MV-4-11 (cell line): ENCODE results near the gene PCDH17.

Source experiments
- DNase-seq: peaks from one replicate; lab custom pipeline; 2025; lab: John Stamatoyannopoulos, UW

PCDH17 gene, protein sequence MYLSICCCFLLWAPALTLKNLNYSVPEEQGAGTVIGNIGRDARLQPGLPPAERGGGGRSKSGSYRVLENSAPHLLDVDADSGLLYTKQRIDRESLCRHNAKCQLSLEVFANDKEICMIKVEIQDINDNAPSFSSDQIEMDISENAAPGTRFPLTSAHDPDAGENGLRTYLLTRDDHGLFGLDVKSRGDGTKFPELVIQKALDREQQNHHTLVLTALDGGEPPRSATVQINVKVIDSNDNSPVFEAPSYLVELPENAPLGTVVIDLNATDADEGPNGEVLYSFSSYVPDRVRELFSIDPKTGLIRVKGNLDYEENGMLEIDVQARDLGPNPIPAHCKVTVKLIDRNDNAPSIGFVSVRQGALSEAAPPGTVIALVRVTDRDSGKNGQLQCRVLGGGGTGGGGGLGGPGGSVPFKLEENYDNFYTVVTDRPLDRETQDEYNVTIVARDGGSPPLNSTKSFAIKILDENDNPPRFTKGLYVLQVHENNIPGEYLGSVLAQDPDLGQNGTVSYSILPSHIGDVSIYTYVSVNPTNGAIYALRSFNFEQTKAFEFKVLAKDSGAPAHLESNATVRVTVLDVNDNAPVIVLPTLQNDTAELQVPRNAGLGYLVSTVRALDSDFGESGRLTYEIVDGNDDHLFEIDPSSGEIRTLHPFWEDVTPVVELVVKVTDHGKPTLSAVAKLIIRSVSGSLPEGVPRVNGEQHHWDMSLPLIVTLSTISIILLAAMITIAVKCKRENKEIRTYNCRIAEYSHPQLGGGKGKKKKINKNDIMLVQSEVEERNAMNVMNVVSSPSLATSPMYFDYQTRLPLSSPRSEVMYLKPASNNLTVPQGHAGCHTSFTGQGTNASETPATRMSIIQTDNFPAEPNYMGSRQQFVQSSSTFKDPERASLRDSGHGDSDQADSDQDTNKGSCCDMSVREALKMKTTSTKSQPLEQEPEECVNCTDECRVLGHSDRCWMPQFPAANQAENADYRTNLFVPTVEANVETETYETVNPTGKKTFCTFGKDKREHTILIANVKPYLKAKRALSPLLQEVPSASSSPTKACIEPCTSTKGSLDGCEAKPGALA (N-terminal part only)

DNA sequence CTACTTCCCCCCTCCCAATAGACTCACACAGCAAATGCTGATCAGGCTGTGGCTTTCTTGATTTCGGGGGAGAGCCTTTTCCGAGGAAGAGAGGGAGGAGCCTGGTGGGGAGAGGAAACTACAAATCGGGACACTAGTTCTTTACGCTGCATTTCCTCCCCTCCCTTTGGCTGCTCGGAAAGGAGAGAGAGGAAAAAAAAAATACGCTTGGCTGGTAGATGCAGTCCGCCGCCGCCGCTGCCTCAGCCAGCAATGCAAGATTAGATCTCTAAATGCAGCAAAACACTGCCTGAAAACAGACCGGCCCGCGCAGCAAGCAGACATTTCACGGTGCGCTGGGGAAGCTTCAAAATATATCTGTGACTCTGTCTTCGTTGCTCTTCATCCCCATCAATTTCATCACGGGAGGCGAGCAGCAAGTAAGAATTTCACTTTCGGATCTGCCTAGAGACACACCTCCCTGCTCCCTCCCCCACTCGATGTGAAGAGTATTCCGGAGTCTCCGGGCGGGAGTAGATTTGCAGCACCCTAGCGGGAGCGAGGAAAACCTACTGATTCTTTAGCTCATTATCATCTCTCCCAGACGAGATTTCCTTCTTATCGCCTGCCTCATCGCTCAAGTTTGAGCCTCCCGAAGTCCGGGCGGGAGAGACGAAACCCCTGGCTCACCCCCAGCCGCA lies at the start of gene PCDH17:
Gene PCDH17, plus strand, starts transcription at position 149 of the 680 bp plus-strand sequence. CDS start 803 bp downstream, outside the sequence.
- no peak for DNase-seq

DNA sequence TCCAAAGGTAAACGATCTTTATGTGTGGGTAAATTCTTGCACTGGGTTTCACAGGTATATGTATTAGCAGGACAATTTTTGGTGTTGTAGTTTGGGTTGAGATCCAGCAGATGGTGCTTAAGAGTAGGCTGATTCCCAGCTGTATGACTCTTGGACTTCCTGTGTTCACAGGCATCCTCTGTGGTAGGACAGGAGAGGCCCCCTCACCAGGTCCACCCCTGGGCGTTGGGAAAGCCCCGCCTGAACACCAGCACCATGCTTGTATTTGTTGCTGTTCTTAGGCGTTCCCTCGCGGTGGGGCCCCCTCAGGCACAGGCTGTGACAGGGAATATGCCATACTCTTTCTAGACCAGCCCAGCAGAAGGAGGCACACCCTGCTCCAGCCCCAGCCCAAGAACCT lies 49.5 kb upstream of the PCDH17 start:
- DNase-seq: no peak

DNA sequence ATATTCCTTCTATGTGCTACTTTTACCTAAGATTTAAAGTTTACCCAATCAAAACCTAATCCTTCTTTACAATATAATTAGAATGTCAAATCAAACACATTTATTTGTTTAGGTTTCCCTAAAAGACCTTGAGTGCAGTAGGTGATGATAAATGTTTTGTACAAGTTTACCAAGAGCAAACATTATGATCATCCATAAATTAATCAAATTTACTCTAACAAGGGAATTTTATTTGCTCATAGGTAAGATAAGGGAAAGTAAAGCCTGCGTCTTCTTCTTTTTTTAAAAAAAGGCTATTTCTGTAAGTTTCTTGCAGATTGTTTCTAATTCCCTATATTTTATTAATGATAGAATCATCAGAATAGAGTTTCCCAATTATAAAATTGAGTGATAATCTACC lies 48.0 kb upstream of the PCDH17 start:
- no peak for DNase-seq

DNA sequence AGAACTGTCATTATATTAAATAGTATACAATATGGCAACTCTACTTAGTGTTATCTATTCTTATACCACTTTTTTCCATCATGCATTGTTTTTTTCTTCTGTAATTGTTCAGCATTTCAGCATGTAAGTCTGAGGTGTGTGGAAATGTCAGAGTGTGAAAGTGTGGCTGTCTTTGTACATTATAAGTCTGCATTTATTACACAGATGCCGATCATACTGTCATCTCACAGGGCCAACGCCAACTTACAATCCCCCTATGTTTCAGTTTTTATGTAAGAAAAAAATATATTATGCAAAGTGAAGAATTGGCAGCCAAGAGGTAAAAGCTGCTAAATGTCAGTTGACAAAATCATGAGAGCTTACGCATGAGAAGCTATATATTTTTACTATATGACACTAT lies 42.9 kb upstream of the PCDH17 start:
- no peak for DNase-seq

DNA sequence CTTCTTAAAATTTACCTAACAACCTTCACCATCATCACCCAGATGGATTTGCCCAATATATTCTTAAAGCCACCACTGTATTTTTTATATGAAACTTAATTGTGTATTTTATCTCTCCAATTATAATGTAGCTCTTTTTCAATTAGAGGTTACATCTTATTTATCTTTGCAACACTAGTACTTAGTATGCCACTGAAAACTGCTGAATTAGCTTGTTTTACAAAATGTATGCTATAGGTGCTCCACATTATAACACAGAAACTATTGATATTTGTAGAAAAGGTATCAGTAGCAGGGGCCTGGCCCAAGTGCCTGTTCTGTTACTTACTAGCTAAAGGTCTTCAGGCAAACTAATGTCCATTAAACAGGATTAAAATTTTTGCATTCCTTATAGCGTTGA lies 35.8 kb upstream of the PCDH17 start:
- no peak for DNase-seq

DNA sequence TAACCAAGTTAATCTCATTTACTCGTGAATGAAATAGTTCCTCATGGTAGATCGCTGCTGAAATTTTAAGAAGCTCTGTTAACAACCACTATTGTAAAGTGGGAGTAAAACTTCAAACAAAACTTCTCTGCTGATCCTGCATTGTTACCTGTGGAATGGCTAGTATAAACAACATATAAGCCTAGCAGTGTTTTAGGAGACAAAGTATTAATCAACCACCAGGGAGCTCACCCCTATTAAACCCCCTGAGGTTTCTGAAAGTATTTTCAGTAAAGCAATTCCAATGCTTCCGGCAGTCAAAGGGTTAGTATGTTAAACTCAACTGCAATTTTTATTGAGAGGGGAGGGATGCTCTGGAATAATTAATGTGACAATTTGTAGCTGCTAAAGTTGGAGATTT lies 30.0 kb upstream of the PCDH17 start:
- DNase-seq: no peak

DNA sequence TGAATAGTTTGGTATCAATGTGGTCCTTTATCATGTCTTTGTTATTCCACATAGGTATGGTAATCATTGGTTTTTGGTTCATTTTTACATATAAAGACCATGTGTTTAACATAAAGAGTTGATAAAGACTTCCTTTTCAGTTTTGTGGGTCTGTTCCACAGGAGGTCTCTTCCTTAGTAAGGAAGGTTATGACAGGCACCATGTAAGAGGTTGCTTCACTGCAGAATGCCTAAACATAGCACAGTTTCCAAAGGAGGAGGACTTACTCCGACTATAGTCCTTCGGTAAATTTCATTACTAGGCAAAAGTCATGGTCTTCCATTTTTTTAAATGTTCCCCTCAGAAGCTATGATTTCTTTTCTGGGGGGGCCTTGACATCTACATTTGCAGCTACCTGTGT lies 27.1 kb upstream of the PCDH17 start:
- no peak for DNase-seq

DNA sequence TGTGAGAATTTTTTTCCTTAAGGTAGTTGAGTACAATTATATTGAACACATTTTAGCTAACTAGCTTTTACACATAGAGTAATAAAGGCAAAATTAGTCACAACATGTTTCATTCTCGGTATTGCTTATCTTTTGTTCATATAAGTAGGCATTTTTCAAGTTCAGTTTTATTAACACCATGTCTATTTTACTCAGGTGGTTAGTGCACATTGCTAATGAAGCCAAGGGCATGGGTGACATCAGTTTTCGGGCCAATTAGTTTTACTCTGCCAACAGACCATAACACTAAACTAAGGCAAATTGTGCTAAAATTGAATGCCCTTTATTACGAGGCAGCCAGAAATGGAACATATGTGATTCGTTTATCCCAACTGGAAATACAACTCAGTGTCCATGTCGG lies 19.6 kb upstream of the PCDH17 start:
- DNase-seq: no peak

DNA sequence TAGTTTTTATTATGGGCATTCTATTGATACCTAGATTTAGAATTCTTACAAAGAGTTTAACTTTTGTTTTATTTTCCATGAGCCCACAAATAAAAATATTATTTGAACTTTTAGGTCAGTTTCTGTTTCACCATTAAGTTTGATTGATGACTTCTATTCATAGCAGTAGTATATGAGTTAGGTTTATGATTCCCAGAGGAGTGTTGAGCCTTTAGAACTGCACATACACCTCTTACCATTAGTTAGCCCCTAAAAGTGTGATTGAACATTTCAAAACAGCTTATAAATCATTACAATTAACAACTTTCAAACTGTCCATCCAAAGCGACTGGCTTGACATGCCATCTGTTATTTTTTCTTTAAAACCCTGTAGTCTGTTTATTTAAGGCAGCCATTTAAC lies 19.0 kb upstream of the PCDH17 start:
- DNase-seq: no peak

DNA sequence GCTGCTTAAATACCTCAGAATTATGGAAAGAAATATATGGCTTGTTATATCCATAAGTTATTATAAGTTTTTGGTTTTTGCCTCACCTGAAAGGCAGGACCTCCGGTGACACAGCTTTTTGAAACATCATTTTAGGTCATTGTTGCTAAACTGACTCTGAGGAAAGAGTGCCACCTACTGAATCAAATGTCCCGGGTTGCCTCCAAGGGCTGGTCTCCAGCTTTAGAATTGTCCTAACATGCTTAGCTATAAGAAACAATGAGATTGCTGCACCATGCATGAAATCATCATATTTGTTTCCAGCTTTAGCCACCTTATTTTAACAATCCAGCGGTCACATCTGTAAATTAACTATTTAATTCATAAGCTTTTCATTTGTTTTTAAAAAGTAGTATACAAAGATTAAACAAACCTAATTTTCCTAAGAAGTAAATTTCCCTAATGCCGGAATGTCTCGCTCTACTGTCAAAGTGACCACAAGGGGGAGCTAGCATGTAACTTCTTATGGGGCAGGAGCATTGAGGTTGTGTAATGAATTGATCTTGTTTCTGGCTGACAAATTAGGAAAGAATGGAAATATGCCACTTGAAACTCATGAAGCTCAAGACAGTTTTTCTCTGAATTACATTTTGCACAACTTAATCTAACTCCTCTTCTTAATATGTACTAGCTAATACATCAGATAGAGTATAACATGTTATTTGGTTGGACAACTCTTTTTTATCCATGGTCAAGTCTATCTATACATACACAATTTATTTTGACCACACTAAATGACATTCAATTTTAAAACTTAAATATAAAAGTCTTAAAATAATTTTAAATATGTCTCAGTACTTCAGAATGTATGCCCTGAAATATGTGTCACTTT lies 6.7 kb upstream of the PCDH17 start:
- peak; percentile 47 for DNase-seq

DNA sequence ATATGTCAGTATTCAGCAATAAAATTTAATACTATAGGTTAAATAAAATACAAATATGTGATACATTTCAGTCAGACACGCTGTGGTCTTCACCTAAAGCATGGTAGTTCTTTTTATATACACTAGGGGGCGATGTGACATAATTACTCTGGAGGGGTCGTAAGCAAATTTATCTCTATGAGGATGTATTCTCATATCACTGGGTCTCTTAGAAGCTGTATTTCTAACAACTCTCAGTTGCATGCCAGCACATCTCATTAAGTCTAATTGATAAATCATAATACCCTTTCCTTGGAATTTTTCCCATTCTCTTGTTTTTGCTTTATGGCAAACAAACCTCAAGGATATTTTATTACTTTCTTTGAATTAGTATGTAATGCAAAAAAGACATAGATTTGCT lies 3.9 kb upstream of the PCDH17 start:
- DNase-seq: peak; percentile 19

DNA sequence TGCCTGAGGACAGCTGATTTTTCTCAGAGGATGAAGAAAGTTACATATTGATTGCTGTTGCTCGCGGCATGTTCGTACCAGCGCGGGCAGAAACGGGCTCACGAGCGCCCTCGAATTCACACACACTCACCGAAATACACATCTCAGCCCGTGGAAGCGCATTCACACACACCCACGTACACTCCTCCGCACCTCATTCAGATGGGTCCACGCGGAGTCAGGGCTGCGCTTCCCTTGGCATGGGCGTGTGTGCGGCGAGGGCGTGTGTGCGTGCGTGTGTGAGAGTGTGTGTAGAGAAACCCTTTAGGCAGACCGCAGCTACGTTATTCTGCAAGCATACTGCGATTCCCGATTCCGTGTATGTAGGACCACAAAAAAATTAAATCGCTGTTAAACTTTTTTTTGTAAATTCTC lies 2.1 kb upstream of the PCDH17 start:
- no peak for DNase-seq

DNA sequence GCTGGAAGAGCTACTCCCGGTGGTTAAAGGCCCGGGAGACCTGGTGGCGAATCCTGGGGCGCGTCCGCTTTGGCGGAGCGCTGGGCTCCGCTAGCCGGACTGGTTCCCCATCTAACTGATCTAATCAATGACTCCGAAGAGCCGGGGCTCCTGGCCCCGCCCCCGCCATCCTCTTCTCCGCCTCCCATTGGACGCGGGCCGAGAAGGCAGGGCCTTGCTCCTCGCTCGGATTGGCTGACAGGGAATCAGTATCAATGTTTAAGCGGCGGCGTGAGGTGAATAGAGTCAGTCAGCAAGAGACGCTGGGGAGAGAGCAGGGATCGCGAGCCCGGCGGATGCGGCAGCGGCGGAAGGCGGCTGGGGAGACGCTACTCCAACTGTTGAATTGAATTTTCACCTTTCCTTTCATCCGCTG lies 1.7 kb upstream of the PCDH17 start:
- no peak for DNase-seq

DNA sequence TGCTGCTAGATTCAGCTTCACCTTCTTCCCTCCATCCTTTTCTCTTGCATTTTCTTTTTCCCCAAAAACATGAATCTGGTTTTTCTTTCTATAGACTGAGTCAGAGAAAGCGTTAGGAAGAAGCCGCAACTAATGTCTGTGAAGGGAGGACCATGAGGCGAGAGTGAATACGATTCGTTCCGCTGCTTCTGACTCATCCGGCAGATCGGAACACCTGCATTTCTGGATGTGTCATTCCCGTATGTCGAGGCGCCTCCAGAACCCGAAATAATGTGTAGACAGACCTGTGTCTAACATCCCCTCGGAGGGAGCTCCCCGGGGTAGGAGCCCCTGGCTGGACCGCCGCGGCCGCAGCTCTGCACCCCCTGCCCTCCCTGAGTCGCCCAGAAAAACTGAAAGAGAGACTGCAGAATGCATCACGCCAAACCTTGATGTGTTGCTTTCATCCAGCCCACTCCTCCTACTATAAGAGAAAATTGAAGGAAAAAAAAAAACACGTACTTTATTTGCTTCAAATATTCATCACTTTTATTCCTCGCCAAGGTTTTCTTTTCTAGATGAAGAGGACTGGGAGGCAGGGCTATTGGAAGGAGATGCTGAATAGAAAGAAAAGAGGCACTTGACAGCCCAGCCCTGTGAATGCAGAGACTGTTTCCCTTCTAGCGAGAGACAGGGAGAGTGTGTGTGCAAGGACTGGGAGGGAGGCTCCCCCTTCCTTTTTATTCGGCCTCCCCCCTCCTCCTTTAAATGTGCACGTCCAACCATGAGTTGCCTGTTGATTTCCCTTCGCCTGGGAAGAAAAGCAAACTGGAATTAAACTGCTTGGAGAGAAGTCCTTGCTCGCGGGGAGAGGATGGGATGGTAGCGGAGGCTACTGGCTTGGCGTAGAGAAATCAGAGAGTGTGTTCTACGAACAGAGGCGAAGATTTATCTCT lies 616 bp upstream of the PCDH17 start:
- DNase-seq: no peak

DNA sequence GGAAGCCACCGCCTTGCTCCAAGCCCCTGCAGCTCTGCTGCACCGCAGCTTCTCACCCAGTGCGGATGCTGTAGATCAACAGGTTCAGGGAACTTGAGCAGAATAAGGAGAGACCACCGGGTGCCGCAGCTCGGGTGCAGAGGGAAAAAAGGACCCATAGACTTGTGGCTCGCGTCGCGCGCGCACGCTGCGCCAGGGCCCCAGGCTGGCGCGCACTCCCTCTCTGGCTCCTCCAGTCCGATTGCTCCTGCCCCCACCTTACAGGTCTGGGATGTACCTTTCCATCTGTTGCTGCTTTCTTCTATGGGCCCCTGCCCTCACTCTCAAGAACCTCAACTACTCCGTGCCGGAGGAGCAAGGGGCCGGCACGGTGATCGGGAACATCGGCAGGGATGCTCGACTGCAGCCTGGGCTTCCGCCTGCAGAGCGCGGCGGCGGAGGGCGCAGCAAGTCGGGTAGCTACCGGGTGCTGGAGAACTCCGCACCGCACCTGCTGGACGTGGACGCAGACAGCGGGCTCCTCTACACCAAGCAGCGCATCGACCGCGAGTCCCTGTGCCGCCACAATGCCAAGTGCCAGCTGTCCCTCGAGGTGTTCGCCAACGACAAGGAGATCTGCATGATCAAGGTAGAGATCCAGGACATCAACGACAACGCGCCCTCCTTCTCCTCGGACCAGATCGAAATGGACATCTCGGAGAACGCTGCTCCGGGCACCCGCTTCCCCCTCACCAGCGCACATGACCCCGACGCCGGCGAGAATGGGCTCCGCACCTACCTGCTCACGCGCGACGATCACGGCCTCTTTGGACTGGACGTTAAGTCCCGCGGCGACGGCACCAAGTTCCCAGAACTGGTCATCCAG lies 964 bp downstream of the PCDH17 start:
- no peak for DNase-seq

DNA sequence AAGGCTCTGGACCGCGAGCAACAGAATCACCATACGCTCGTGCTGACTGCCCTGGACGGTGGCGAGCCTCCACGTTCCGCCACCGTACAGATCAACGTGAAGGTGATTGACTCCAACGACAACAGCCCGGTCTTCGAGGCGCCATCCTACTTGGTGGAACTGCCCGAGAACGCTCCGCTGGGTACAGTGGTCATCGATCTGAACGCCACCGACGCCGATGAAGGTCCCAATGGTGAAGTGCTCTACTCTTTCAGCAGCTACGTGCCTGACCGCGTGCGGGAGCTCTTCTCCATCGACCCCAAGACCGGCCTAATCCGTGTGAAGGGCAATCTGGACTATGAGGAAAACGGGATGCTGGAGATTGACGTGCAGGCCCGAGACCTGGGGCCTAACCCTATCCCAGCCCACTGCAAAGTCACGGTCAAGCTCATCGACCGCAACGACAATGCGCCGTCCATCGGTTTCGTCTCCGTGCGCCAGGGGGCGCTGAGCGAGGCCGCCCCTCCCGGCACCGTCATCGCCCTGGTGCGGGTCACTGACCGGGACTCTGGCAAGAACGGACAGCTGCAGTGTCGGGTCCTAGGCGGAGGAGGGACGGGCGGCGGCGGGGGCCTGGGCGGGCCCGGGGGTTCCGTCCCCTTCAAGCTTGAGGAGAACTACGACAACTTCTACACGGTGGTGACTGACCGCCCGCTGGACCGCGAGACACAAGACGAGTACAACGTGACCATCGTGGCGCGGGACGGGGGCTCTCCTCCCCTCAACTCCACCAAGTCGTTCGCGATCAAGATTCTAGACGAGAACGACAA lies 1.8 kb downstream of the PCDH17 start:
- no peak for DNase-seq

DNA sequence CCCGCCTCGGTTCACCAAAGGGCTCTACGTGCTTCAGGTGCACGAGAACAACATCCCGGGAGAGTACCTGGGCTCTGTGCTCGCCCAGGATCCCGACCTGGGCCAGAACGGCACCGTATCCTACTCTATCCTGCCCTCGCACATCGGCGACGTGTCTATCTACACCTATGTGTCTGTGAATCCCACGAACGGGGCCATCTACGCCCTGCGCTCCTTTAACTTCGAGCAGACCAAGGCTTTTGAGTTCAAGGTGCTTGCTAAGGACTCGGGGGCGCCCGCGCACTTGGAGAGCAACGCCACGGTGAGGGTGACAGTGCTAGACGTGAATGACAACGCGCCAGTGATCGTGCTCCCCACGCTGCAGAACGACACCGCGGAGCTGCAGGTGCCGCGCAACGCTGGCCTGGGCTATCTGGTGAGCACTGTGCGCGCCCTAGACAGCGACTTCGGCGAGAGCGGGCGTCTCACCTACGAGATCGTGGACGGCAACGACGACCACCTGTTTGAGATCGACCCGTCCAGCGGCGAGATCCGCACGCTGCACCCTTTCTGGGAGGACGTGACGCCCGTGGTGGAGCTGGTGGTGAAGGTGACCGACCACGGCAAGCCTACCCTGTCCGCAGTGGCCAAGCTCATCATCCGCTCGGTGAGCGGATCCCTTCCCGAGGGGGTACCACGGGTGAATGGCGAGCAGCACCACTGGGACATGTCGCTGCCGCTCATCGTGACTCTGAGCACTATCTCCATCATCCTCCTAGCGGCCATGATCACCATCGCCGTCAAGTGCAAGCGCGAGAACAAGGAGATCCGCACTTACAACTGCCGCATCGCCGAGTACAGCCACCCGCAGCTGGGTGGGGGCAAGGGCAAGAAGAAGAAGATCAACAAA lies 2.6 kb downstream of the PCDH17 start:
- no peak for DNase-seq
